Activated naive CD8-positive, alpha-beta T cell treated with anti-CD3 and anti-CD28 coated beads, Interleukin-2, amount 50 U/mL, for 24 hours (primary cell): ENCODE data around the gene FLRT2.

Source experiments
- ATAC-seq: fragments of 150-1000 bp; cut with Tn5 transposase; one replicate; pipeline ENCODE4 v1.10.0; 2021
- DNase-seq: peaks from one replicate; pipeline ENCODE4 v3.0.0; 2021
- H3K27ac Mint-ChIP-seq: one replicate; pipeline ENCODE4 v1.8.0; 2021; ENCODE audit warnings: mild to moderate bottlenecking, mixed read lengths
- H3K27me3 Mint-ChIP-seq: one replicate; pipeline ENCODE4 v1.8.0; 2021; ENCODE audit warnings: mixed read lengths
- H3K36me3 Mint-ChIP-seq: one replicate; pipeline ENCODE4 v1.8.0; 2021; ENCODE audit warnings: low read depth, mixed read lengths
- H3K4me1 Mint-ChIP-seq: one replicate; pipeline ENCODE4 v1.8.0; 2021; ENCODE audit warnings: mixed read lengths
- H3K4me3 Mint-ChIP-seq: one replicate; pipeline ENCODE4 v1.8.0; 2021; ENCODE audit warnings: mild to moderate bottlenecking, moderate library complexity, mixed read lengths
- H3K9me3 Mint-ChIP-seq: one replicate; pipeline ENCODE4 v1.8.0; 2021; ENCODE audit warnings: mixed read lengths

FLRT2 gene

DNA sequence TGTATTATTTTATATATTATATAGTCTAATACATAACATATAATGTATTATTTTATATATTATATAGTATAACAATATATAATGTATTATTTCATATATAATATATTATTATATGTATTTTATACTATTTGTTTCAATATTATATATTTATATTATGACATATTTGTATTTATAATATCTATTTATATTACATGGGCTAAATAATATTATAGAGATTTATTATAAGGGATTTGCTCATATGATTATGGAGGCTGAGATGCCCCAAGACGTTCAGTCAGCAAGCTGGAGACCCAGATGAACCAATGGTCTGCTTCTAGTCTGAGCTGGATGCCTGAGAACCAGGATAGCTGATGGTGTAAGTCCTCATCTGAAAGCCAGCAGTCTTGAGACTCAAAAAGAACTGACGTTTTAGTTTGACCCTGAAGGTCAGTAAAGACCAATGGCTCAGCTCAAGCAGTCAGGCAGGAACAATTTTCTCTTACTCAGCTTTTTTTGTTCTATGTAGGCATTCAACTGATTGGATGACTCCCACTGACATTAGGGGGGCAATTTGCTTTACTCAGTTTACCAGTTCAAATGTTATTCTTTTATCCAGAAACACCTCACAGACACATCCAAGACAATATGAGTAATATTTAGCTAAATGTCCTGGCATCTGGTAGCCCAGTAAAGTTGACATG lies 130.4 kb downstream of the FLRT2 start:
- no peak for ATAC-seq
- no peak for DNase-seq
- Mint-ChIP-seq H3K4me3 (no peak overlapping the region), H3K27ac (no peak overlapping the region), H3K9me3 (no peaks in the 10 kb centered on the region), H3K27me3 (peaks cover 1% of the 10 kb centered on the region), H3K36me3 (no peaks in the 10 kb centered on the region), H3K4me1 (no peaks in the 10 kb centered on the region)

DNA sequence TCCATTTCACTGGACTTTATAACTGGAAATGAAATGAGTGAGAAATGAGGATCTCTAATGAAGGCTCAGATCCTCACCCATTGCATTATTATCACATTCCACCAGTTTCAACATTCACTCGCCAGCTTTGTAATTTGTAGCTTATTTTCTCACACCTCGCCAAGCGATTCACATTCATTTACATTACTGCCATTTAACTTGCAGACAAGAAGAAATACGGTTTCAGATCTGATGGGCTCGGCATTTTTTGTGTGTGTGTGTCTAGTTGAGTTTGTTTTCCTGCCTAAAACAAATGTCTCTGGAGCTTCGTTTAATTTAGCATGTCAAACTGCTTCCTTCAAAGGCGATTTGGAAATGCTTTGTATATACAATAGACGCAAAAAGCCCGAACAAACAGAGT lies 132.2 kb downstream of the FLRT2 start:
- H3K27me3 Mint-ChIP-seq, result no peaks in the 10 kb centered on the region
- H3K36me3 Mint-ChIP-seq, result no peaks in the 10 kb centered on the region
- ATAC-seq, result no peak
- no peaks in the 10 kb centered on the region for H3K4me1 Mint-ChIP-seq
- no peak overlapping the region for H3K27ac Mint-ChIP-seq
- DNase-seq, result no peak
- no peaks in the 10 kb centered on the region for H3K9me3 Mint-ChIP-seq
- H3K4me3 Mint-ChIP-seq, result no peak overlapping the region

- DNase-seq (no peak), ATAC-seq (no peak)
- no peaks in the 10 kb centered on the region for H3K4me1 Mint-ChIP-seq
- H3K27ac Mint-ChIP-seq, result no peak overlapping the region
- no peaks in the 10 kb centered on the region for H3K9me3 Mint-ChIP-seq
- no peaks in the 10 kb centered on the region for H3K27me3 Mint-ChIP-seq
- H3K4me3 Mint-ChIP-seq, result no peak overlapping the region
- no peaks in the 10 kb centered on the region for H3K36me3 Mint-ChIP-seq
Observed at GRCh38 chr14:85663256-85663655, 133.3 kb downstream of the FLRT2 start.

GRCh38 chr14:85663667-85664066 lies 133.7 kb downstream of the FLRT2 start:
- DNase-seq (no peak), ATAC-seq (no peak)
- Mint-ChIP-seq H3K27ac (no peak overlapping the region), H3K4me3 (no peak overlapping the region), H3K4me1 (no peaks in the 10 kb centered on the region), H3K27me3 (no peaks in the 10 kb centered on the region), H3K9me3 (no peaks in the 10 kb centered on the region), H3K36me3 (no peaks in the 10 kb centered on the region)

GRCh38 chr14:85675957-85676356 lies 146.0 kb downstream of the FLRT2 start:
- H3K9me3 Mint-ChIP-seq, result no peaks in the 10 kb centered on the region
- ATAC-seq, result no peak
- no peaks in the 10 kb centered on the region for H3K4me1 Mint-ChIP-seq
- H3K36me3 Mint-ChIP-seq, result no peaks in the 10 kb centered on the region
- H3K27me3 Mint-ChIP-seq, result no peaks in the 10 kb centered on the region
- no peak for DNase-seq
- no peak overlapping the region for H3K27ac Mint-ChIP-seq
- H3K4me3 Mint-ChIP-seq, result no peak overlapping the region

- Mint-ChIP-seq H3K27me3 (no peaks in the 10 kb centered on the region), H3K9me3 (no peaks in the 10 kb centered on the region), H3K27ac (no peak overlapping the region), H3K4me3 (no peak overlapping the region), H3K4me1 (no peaks in the 10 kb centered on the region), H3K36me3 (no peaks in the 10 kb centered on the region)
- ATAC-seq (no peak), DNase-seq (no peak)
Observed at GRCh38 chr14:85686908-85687307, 157.0 kb downstream of the FLRT2 start.

- DNase-seq (no peak), ATAC-seq (no peak)
- no peaks in the 10 kb centered on the region for H3K9me3 Mint-ChIP-seq
- H3K4me3 Mint-ChIP-seq, result no peak overlapping the region
- H3K4me1 Mint-ChIP-seq, result no peaks in the 10 kb centered on the region
- no peak overlapping the region for H3K27ac Mint-ChIP-seq
- no peaks in the 10 kb centered on the region for H3K27me3 Mint-ChIP-seq
- no peaks in the 10 kb centered on the region for H3K36me3 Mint-ChIP-seq
Observed at GRCh38 chr14:85687456-85687855, 157.5 kb downstream of the FLRT2 start.

DNA sequence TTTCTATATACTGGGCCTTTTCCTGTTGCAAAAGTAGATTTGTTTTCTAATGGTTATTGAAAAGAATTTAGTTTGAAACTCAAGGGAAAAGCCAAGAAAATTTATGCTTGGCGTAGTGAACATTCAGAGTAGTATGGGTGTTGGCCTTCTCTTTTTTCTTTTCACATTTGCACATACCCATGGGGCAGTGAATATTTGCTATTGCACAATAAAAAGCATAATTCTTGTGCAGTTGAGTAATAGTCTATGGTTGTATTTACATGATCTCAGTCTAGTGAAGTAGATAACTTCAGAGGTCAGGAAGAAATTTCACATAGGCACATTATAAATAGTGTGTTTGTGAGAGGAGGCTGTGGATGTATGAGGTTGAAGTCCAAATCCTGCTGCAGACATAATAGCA lies 158.1 kb downstream of the FLRT2 start:
- H3K27me3 Mint-ChIP-seq, result no peaks in the 10 kb centered on the region
- H3K4me1 Mint-ChIP-seq, result no peaks in the 10 kb centered on the region
- H3K4me3 Mint-ChIP-seq, result no peak overlapping the region
- no peak overlapping the region for H3K27ac Mint-ChIP-seq
- ATAC-seq, result no peak
- H3K9me3 Mint-ChIP-seq, result no peaks in the 10 kb centered on the region
- no peak for DNase-seq
- no peaks in the 10 kb centered on the region for H3K36me3 Mint-ChIP-seq

DNA sequence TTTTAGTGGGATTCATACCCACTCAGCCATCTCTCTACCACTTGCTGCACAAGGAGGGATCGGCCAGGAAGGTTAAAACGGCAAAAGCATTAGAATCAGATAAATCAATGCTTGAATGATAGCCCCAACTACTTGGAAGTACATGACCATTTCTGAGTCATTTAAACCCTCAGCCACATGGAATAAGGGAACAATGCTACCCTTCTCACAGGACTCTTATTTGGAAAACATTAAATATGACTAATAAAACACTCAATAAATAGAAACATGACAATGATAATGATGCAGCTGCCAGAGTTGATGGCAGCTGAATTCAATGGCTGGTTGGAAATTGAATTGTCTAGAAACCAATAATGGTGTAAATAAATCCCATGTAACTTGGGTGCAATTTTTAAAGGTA lies 165.4 kb downstream of the FLRT2 start:
- no peak overlapping the region for H3K27ac Mint-ChIP-seq
- ATAC-seq, result no peak

GRCh38 chr14:85701116-85701515 lies 171.2 kb downstream of the FLRT2 start:
- DNase-seq (no peak), ATAC-seq (no peak)
- H3K27me3 Mint-ChIP-seq, result no peaks in the 10 kb centered on the region
- no peaks in the 10 kb centered on the region for H3K36me3 Mint-ChIP-seq
- peaks cover 15% of the 10 kb centered on the region for H3K9me3 Mint-ChIP-seq
- no peaks in the 10 kb centered on the region for H3K4me1 Mint-ChIP-seq
- H3K27ac Mint-ChIP-seq, result no peak overlapping the region
- no peak overlapping the region for H3K4me3 Mint-ChIP-seq

More for the DNA sequence above, 165.4 kb downstream of the FLRT2 start:
- Mint-ChIP-seq H3K9me3 (peaks cover 15% of the 10 kb centered on the region), H3K27me3 (no peaks in the 10 kb centered on the region), H3K4me1 (no peaks in the 10 kb centered on the region), H3K36me3 (no peaks in the 10 kb centered on the region), H3K4me3 (no peak overlapping the region)
- no peak for DNase-seq

GRCh38 chr14:85701763-85702162 lies 171.8 kb downstream of the FLRT2 start:
- peaks cover 14% of the 10 kb centered on the region for H3K9me3 Mint-ChIP-seq
- ATAC-seq, result no peak
- DNase-seq, result no peak
- no peak overlapping the region for H3K4me3 Mint-ChIP-seq
- H3K27ac Mint-ChIP-seq, result no peak overlapping the region
- no peaks in the 10 kb centered on the region for H3K36me3 Mint-ChIP-seq
- H3K27me3 Mint-ChIP-seq, result no peaks in the 10 kb centered on the region
- H3K4me1 Mint-ChIP-seq, result no peaks in the 10 kb centered on the region

DNA sequence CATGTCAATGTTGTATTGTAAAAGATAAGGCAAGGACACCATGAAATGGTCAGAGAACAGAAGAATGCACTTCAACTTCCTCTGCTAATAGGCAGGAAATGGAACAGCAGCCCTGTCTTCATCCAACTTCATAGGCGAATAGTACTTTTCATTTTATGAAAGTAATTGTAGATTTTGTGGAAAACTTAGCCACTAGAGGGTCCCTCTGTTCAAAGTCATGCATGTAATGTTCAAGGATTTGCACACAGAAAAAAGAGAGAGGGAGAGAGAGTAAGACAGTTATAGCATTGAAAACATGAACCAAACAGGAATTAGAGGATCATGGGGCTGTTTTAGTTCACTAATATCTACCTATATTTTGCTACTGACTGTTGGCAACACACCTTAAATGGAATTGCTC lies 172.2 kb downstream of the FLRT2 start:
- DNase-seq (no peak), ATAC-seq (no peak)
- Mint-ChIP-seq H3K36me3 (no peaks in the 10 kb centered on the region), H3K4me1 (no peaks in the 10 kb centered on the region), H3K27me3 (no peaks in the 10 kb centered on the region), H3K9me3 (peaks cover 11% of the 10 kb centered on the region), H3K27ac (no peak overlapping the region), H3K4me3 (no peak overlapping the region)

- ATAC-seq (no peak), DNase-seq (no peak)
- no peak overlapping the region for H3K27ac Mint-ChIP-seq
- no peaks in the 10 kb centered on the region for H3K36me3 Mint-ChIP-seq
- H3K9me3 Mint-ChIP-seq, result peaks cover 11% of the 10 kb centered on the region
- no peak overlapping the region for H3K4me3 Mint-ChIP-seq
- H3K27me3 Mint-ChIP-seq, result no peaks in the 10 kb centered on the region
- no peaks in the 10 kb centered on the region for H3K4me1 Mint-ChIP-seq
Observed at GRCh38 chr14:85702997-85703396, 173.1 kb downstream of the FLRT2 start.
